ENCODE data around the gene QRFP. TPM values are rescaled to one million over a fixed set of nuclear protein-coding genes. Genes with fewer than 3 reads are reported as not detected.
A peak's percentile ranks its signal among the peaks of the same experiment; 100 is the strongest.

QRFP gene
- total and polyA plus RNA-seq, 2 of the 8 experiments (the other 6 are each of a cell fraction or from before 2014, with no cell fraction given) = not detected

GRCh38 chr9:130929571-130930038, 33.0 kb upstream of the QRFP start:
- POLR2A ChIA-PET (ENCODE audit: partially characterized antibody) = no interaction called here
- WGBS, 2 experiments (ENCODE audit: extremely low coverage in 1 of 2, insufficient coverage in 1 of 2, insufficient read length in 1 of 2, insufficient replicate concordance in 2 of 2, low coverage in 1 of 2, low lambda C conversion rate in 2 of 2, missing lambda C conversion rate in 1 of 2) = 92% methylated on average over 21 of the region's 36 CpGs; no CpG with 5 or more reads in 1 of the 2 experiments
- no peak for TF ChIP-seq TEAD4 (IDR thresholded peaks at IDR 0.05; ENCODE audit: low read depth, low read length)
- TF ChIP-seq SIRT6 (IDR thresholded peaks at IDR 0.05; ENCODE audit: low read length) = no peak
- TF ChIP-seq RNF2 (IDR thresholded peaks at IDR 0.05; ENCODE audit: borderline replicate concordance, low read depth, low read length, missing control alignments, poor library complexity, severe bottlenecking) = no peak
- TF ChIP-seq JUN (IDR thresholded peaks at IDR 0.05; ENCODE audit: low read depth, low read length) = no peak
- TF ChIP-seq TAF7 (optimal IDR thresholded peaks at IDR 0.05; ENCODE audit: borderline replicate concordance, low read depth, low read length) = no peak
- no peak for TF ChIP-seq ZNF274 (IDR thresholded peaks at IDR 0.05; ENCODE audit: borderline replicate concordance, extremely low read depth, low read length)
- no peak for TF ChIP-seq KDM4A (IDR thresholded peaks at IDR 0.05; ENCODE audit: low read depth, low read length, severe bottlenecking)
- TF ChIP-seq GTF2F1 (IDR thresholded peaks at IDR 0.05; ENCODE audit: borderline replicate concordance, low read depth, low read length) = no peak
- no peak for TF ChIP-seq EGR1 (IDR thresholded peaks at IDR 0.05; ENCODE audit: borderline replicate concordance, low read depth, low read length)
- no peak for TF ChIP-seq CHD2 (IDR thresholded peaks at IDR 0.05; ENCODE audit: low read length)
- TF ChIP-seq FOSL1 (IDR thresholded peaks at IDR 0.05; ENCODE audit: insufficient read depth, low read depth, low read length) = no peak
- no peak for TF ChIP-seq NANOG (IDR thresholded peaks at IDR 0.05; ENCODE audit: insufficient read depth, low read depth, low read length, poor library complexity, severe bottlenecking)
- TF ChIP-seq GABPA (IDR thresholded peaks at IDR 0.05; ENCODE audit: borderline replicate concordance, insufficient read depth, low read length) = no peak
- TF ChIP-seq CBX8 (IDR thresholded peaks at IDR 0.05; ENCODE audit: borderline replicate concordance, low read depth, low read length) = no peak

More at GRCh38 chr9:130929571-130930038, 33.0 kb upstream of the QRFP start:
- FAIRE-seq (no peak), DNase-seq (ENCODE audit: low read depth in 1 of 2, low spot score in 2 of 2) (no peak)
- no peaks in the 10 kb centered on the region for H3K9me3 ChIP-seq (ENCODE audit: insufficient read depth in 2 of 2, low read depth in 1 of 2, low read length in 1 of 2)
- no peaks in the 10 kb centered on the region for H3K23me2 ChIP-seq (ENCODE audit: low read depth, low read length)
- H3K36me3 ChIP-seq (ENCODE audit: control insufficient read depth in 2 of 4, insufficient read depth in 4 of 4, low read length in 3 of 4) = no peaks in the 10 kb centered on the region
- no peak overlapping the region; the same call in 1 of the 2 replicates for H2BK15ac ChIP-seq (ENCODE audit: low read length)
- peak overlapping the region; percentile 50; the same call in 1 of the 2 replicates for H2BK12ac ChIP-seq (ENCODE audit: low read depth, low read length)
- H4K5ac ChIP-seq (ENCODE audit: insufficient read length, low read depth, low read length) = no peak overlapping the region
- no peak overlapping the region for H2BK20ac ChIP-seq (ENCODE audit: low read length)
- peak overlapping the region; percentile 35; the same call in 1 of the 2 replicates for H4K8ac ChIP-seq (ENCODE audit: extremely low read depth, insufficient read depth, low read length)
- H2BK5ac ChIP-seq (ENCODE audit: low read depth, low read length) = 0 out of 2 replicates have a peak overlapping the region, but pooled peaks have one; percentile 52
- H2BK120ac ChIP-seq (replicated peaks; ENCODE audit: low read depth, low read length) = no peak overlapping the region
- H3K27ac ChIP-seq (ENCODE audit: low read depth, low read length) = no peak overlapping the region
- no peak overlapping the region for H2AK5ac ChIP-seq (ENCODE audit: low read depth, low read length)
- no peak overlapping the region for H3K4me3 ChIP-seq (ENCODE audit: extremely low read depth in 1 of 4, insufficient read depth in 2 of 4, low read depth in 3 of 4, low read length in 4 of 4)
- no peak overlapping the region for H3K4me2 ChIP-seq (ENCODE audit: insufficient read depth in 1 of 2, low read depth in 2 of 2, low read length in 2 of 2)
- H4K91ac ChIP-seq (replicated peaks; ENCODE audit: insufficient read length, low read length) = no peak overlapping the region
- no peak overlapping the region for H3K56ac ChIP-seq (replicated peaks; ENCODE audit: insufficient read length, low read depth, low read length)
- no peaks in the 10 kb centered on the region for H4K20me1 ChIP-seq (replicated peaks in 1 of 2; ENCODE audit: control insufficient read depth in 1 of 2, insufficient read depth in 2 of 2, low read length in 2 of 2)
- CTCF ChIA-PET (ENCODE audit: partially characterized antibody) = interaction anchor here (0.6 to 1.2 kb wide), 4 partner anchors 23 to 224 kb away, joined by 3 to 4 read pairs (median 4); no protein-coding TSS in a partner anchor
- no peak overlapping the region for H3K23ac ChIP-seq (ENCODE audit: insufficient read length)
- no peak overlapping the region for H3K9ac ChIP-seq (replicated peaks in 1 of 4; ENCODE audit: extremely low read depth in 1 of 4, low read depth in 3 of 4, low read length in 3 of 4)
- H3K79me2 ChIP-seq (ENCODE audit: control insufficient read depth in 1 of 2, insufficient read depth in 2 of 2, low read length in 2 of 2) = no peaks in the 10 kb centered on the region
- H3K18ac ChIP-seq (ENCODE audit: extremely low read depth, low read length) = no peak overlapping the region
- H3K4me1 ChIP-seq (replicated peaks in 1 of 4; ENCODE audit: control insufficient read depth in 3 of 4, insufficient read depth in 4 of 4, low read length in 3 of 4) = peaks cover 0 to 21% (median 18%) of the 10 kb centered on the region in 4 experiments; a peak in 6 of 7 replicates
- H3K4ac ChIP-seq (replicated peaks; ENCODE audit: insufficient read length, low read depth, low read length) = no peak overlapping the region
- no peaks in the 10 kb centered on the region for H3K79me1 ChIP-seq (ENCODE audit: low read depth, low read length)
- H3K27me3 ChIP-seq (replicated peaks in 1 of 4; ENCODE audit: control insufficient read depth in 3 of 4, extremely low read depth in 1 of 4, insufficient read depth in 3 of 4, low read length in 3 of 4) = no peaks in the 10 kb centered on the region; a peak in 1 of 7 replicates
- H2AFZ ChIP-seq (ENCODE audit: low read length) = no peak overlapping the region
- no peak overlapping the region for H3K14ac ChIP-seq (ENCODE audit: insufficient read length)

Data from H1 (cell line).